Lung (tissue), 12 donors: ENCODE data around the gene CRISPLD2. TPM values are rescaled to one million over a fixed set of nuclear protein-coding genes. Genes with fewer than 3 reads are reported as not detected.
A peak's percentile ranks its signal among the peaks of the same experiment; 100 is the strongest.

ENCODE experiments used
- ATAC-seq: fragments of 200-7000 bp; cut with Tn5 transposase; one replicate; pipeline ENCODE4 v1.9.1; 2020; ENCODE audit warnings: moderate number of reproducible peaks; ENCODE audit not compliant: insufficient read depth, low FRiP score
- DNase-seq, 3 donors: peaks; one replicate each; pipeline ENCODE4 v3.0.0-alpha.2; 2013 to 2017
- H3K27ac ChIP-seq, 2 donors: one replicate each; pipeline ENCODE4 v1.5.1; 2013; ENCODE audit warnings: mild to moderate bottlenecking in 2 of 2, moderate library complexity in 2 of 2, control low read depth in 1 of 2, inconsistent platforms in 1 of 2, low read depth in 1 of 2, low read length in 1 of 2
- H3K27me3 ChIP-seq, 3 donors: one replicate each; pipeline ENCODE4 v1.5.1; 2013; ENCODE audit warnings: low read length in 2 of 3; ENCODE audit not compliant: control insufficient read depth in 3 of 3, insufficient read depth in 3 of 3
- H3K36me3 ChIP-seq, 4 donors: one replicate each; pipeline ENCODE4 v1.5.1; 2013; ENCODE audit warnings: low read length in 4 of 4, mild to moderate bottlenecking in 1 of 4, moderate library complexity in 1 of 4; ENCODE audit not compliant: control insufficient read depth in 4 of 4, insufficient read depth in 4 of 4
- H3K4me1 ChIP-seq, 5 donors: one replicate each; pipeline ENCODE4 v1.5.1; 2013; ENCODE audit warnings: low read length in 5 of 5, mild to moderate bottlenecking in 2 of 5, moderate library complexity in 1 of 5; ENCODE audit not compliant: control insufficient read depth in 5 of 5, insufficient read depth in 5 of 5
- H3K4me3 ChIP-seq: one replicate; pipeline ENCODE4 v1.5.1; 2013; ENCODE audit warnings: mild to moderate bottlenecking, control low read depth, moderate library complexity
- H3K9ac ChIP-seq, 2 donors: one replicate each; pipeline ENCODE4 v1.5.1; 2013; ENCODE audit warnings: low read length in 2 of 2, control low read depth in 1 of 2; ENCODE audit not compliant: insufficient read depth in 1 of 2
- H3K9me3 ChIP-seq, 4 donors: one replicate each; pipeline ENCODE4 v1.5.1; 2013; ENCODE audit warnings: low read length in 3 of 4, mild to moderate bottlenecking in 1 of 4, moderate library complexity in 1 of 4; ENCODE audit not compliant: control insufficient read depth in 4 of 4, insufficient read depth in 3 of 4
- WGBS, 2 donors: extraction: QIAGEN DNeasy Blood & Tissue Kit; methylation state at CpG; one replicate each; pipeline ENCODE4 v1.1.7; 2013; 5-methylcytosine and 5-hydroxymethylcytosine counted together
- polyA plus RNA-seq, 2 donors: library from polyadenylated mRNA; stranded (reverse); fragments of 200-250 nt; gene quantifications; one replicate each; pipeline ENCODE4 v1.2.1, GENCODE V29; 2013
- total RNA-seq, 2 donors: library from RNA; depleted of rRNA in 1 of 2; stranded (reverse); fragments of >200 nt in 1 of 2; gene quantifications; one replicate each; pipeline ENCODE4 v1.2.1, GENCODE V29; 2014 to 2021
- TF ChIP-seq, protein P1 (sequence below): IDR thresholded peaks from 2 replicates; pipeline ENCODE4 v1.5.1; 2012; ENCODE audit warnings: mild to moderate bottlenecking; ENCODE audit errors: control extremely low read depth, extremely low read depth
- donor health status: control.
- donor health status: control.
- donor health status: Bipolar disorder and iron deficiency.
- donor health status: healthy.
- donor health status: DM: yes; HTN: yes; CAD: no.

The CRISPLD2 gene
- total and polyA plus RNA-seq, 4 donors: 30.3 to 136 (median 42.5) TPM

DNA sequence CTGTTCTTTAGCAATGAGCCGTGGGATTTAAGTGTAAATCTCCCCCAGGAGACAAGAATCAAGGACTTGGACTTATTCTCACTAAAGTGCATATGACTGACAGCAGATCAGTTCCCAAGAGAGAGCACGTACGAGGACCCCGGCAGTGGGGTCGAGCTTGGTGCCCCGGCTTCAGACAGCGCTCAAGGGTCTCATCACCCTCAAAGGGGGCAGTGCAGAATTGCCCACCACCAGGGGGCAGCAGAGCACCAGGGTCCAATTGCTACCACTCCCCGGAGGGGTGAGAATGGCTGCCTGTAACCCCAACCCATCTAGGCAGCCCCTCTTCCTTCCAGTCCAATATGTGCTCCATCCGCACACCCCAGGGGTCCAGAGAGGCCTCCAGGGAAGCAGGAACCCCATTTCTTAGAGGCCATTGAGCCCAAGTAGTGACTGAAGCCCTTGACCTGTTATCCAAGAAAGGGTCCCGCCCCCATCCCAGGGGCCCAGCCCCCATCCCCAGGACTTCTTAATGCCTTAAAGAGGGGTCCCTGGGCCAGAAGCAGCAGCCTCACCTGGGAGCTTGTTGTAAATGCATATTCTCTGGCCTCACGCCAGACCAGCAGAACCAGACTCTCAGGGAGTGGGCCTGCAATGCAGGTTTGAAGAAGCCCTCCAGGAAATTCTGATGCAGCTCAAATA is 105.4 kb downstream of the CRISPLD2 start:
- Histone ChIP-seq H3K4me3 (no peak overlapping the region), H3K9me3 (no peaks in the 10 kb centered on the region), H3K36me3 (no peaks in the 10 kb centered on the region), H3K9ac (no peak overlapping the region), H3K4me1 (peaks cover 0 to 59% (median 16%) of the 10 kb centered on the region in 5 donors), H3K27me3 (no peaks in the 10 kb centered on the region), H3K27ac (no peak overlapping the region)
- DNase-seq (no peak), ATAC-seq (no peak)
- TF ChIP-seq, protein P1, sequence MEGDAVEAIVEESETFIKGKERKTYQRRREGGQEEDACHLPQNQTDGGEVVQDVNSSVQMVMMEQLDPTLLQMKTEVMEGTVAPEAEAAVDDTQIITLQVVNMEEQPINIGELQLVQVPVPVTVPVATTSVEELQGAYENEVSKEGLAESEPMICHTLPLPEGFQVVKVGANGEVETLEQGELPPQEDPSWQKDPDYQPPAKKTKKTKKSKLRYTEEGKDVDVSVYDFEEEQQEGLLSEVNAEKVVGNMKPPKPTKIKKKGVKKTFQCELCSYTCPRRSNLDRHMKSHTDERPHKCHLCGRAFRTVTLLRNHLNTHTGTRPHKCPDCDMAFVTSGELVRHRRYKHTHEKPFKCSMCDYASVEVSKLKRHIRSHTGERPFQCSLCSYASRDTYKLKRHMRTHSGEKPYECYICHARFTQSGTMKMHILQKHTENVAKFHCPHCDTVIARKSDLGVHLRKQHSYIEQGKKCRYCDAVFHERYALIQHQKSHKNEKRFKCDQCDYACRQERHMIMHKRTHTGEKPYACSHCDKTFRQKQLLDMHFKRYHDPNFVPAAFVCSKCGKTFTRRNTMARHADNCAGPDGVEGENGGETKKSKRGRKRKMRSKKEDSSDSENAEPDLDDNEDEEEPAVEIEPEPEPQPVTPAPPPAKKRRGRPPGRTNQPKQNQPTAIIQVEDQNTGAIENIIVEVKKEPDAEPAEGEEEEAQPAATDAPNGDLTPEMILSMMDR: peak; percentile 32
- 60 to 67% methylated on average over 11 of the region's 11 CpGs for WGBS, 2 donors

DNA sequence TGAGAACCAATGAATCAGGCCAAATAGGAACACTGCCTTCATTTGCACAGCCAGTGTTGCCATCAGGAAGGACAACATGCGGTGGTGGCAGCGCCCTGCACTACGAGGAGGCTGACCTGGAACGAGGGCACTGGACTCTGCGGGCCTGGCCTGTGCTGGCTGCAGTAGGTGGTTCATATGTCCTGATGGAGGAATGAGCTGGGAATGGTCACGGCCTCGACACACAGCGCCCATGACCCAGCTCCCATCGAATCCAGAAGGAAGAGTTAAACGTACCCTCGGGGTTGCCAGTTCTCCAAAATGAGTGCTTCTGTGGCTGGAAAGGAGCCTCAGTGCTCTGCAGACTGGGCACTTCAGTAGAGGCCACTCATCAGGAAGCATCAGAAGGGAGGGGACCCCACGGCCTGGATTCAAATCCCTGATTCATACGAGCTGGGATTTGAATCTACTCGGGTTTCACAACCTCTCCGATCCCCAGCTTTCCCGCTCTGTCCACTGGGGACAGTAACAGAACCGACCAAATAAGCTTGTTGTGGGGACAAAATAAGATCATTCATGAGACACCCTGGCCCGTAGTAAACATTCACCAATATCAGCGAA is 106.1 kb downstream of the CRISPLD2 start:
- DNase-seq (no peak), ATAC-seq (no peak)
- Histone ChIP-seq H3K36me3 (no peaks in the 10 kb centered on the region), H3K4me3 (no peak overlapping the region), H3K9me3 (no peaks in the 10 kb centered on the region), H3K9ac (no peak overlapping the region), H3K27ac (no peak overlapping the region), H3K27me3 (no peaks in the 10 kb centered on the region), H3K4me1 (peaks cover 0 to 59% (median 16%) of the 10 kb centered on the region in 5 donors)
- 92 to 93% methylated on average over 19 of the region's 19 CpGs for WGBS, 2 donors
- TF ChIP-seq, protein P1: no peak

DNA sequence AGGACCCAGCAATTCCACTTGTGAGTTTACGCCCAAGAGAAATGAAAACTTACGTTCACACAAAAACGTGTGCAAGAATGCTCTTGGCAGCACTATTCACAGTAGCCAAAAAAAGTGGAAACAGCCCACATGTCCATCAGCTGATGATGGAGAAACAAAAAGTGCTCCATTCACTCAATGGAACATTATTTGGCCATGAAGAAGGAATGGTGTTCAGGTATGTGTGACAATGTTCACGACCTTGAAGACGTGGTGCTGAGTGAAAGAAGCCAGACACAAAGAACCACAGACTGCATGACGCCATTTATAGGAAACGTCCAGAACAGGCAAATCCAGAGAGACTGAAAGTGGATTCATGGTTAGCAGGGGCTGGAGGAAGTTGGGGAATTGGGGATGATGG is 106.7 kb downstream of the CRISPLD2 start:
- Histone ChIP-seq H3K36me3 (no peaks in the 10 kb centered on the region), H3K27me3 (no peaks in the 10 kb centered on the region), H3K4me1 (peaks cover 0 to 59% (median 16%) of the 10 kb centered on the region in 5 donors), H3K4me3 (no peak overlapping the region), H3K9me3 (no peaks in the 10 kb centered on the region), H3K9ac (no peak overlapping the region), H3K27ac (no peak overlapping the region)
- ATAC-seq: no peak
- TF ChIP-seq, protein P1: no peak
- no peak for DNase-seq
- 52 to 90% methylated on average over 7 of the region's 7 CpGs for WGBS, 2 donors
